Inflammatory macrophage treated with lipopolysaccharide for 1 hour (primary cell): ENCODE measurements around the gene ADI1.

Experiments used
- DNase-seq, 2 donors: peaks; one replicate each; pipeline ENCODE4 v3.0.0-alpha.2; 2020 to 2022

The ADI1 gene

DNA sequence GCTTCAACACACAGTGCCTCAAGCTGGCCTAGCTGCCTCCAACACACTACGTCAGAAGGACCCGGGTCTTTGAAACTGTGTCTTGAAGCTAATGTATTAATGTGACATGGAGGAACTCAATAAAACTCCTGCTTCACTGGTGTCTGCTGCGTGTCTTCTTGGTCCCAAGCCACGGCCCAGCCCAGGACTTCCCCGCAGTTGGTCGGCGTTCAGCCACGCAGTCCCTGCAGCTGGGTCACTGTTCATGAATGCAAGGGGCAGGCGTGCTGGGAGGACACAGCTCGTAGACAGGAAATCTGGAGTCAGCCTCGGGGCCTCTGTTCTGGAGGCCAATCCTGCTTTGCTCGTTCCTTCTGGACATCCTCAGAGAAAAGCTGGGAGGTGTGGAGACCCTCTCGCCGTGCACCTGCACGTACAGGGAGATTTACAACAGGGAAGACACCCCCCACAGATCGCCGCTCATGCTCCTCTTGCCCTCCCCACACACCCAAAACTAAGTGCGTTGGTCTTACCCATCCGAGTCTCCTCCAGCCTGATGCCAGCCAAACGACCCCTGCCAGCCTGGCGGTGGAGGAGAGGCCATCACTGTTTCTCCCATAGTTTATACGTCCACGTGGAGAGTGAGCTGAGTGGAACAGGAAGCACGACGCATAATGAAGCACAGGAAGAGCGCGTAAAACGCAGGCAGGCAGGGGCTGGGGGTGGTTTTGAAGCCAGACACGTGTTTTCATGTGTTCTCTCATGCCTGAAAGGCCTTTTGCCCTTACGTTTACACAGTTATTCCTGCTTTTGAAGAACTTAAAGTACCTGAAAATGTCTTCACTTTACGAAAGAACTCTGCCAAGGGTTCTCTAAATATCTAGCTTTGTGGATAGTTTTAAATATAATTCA, 39.7 kb downstream of the ADI1 start:
- DNase-seq = no peak

DNA sequence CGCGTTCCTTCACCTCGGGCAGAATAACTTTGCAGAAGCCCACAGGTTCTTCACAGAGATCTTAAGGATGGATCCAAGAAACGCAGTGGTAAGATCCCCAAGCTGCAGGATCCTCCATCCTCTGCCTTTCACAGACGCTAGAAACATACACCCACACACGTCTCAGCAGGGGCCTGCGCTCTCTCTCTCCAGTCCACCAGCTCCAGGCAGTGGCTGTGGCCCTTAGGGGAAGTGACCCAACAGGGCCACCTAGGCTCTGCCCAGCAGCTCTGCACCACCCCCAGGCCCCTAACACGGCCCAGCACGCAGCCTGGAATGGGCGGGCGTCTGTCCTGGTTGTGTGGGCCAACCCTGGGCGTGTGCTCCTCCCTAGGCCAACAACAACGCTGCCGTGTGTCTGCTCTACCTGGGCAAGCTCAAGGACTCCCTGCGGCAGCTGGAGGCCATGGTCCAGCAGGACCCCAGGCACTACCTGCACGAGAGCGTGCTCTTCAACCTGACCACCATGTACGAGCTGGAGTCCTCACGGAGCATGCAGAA, 40.4 kb downstream of the ADI1 start:
- no peak for DNase-seq

DNA sequence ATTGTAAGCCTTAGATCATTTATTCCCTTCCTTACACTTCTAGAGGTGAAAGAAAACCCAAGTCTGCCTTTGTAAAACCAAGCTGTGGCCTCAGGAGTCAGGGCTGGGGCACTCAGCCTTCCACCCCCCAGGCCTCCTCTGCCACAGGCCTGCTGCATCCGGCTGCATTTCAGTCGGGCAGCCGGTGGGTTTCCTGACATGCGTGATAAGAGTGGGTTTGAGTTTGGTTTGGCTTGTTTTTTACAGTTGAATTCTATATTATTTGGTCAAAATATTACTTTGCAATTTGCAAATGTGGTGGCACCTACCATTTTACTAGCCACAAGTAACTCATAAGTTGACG, 42.4 kb downstream of the ADI1 start:
- DNase-seq = no peak

DNA sequence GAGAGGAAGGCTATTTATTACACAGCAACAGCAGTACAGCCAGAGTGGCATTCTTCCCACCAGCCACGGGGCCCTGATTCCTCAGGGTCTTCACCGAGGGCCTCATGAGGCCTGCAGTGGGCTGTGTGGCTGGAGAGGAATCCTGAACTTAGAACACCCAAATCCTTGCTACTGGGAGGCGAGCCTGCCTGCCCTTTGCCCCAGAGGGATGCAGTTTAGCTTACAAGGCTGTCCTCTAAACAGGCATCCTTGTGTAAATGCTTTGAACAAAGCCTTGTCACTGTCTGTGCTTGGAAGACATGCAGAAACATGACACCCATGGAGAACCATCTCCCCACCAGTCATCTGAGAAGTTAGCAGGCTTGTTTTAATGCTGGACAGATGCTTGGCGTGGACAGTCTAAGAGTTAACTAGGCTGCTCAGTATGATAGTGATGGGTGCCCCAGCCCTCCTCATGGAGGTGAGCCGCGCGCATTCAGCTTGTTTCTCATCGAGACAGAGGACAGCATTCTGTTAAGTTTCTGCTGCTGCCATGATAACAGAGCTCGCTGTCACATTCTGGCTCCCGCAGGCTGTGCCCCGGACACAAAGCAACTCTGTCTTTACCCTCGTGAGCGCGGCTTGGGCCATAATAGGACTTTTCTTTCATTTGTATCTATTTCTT, 42.9 kb downstream of the ADI1 start:
- no peak for DNase-seq

DNA sequence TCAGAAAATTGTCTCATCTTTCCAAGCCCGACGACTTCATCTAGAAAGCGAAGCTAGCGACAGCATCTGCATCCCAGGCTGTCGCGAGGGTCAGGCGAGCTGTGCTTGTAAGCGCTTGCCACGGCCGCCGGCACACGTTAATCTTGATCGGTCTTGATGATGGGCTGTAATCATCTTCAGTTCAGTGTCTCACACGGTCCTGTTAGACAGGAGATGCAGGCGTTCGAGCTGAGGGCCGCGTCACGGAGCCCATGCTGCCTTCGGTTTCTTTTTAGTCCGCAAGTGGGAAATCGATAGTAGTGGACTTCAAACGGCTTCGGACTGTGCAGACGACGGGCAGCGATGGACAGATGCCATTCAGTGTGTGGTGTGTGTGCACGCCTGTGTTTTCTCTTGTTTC, 43.6 kb downstream of the ADI1 start:
- no peak for DNase-seq

DNA sequence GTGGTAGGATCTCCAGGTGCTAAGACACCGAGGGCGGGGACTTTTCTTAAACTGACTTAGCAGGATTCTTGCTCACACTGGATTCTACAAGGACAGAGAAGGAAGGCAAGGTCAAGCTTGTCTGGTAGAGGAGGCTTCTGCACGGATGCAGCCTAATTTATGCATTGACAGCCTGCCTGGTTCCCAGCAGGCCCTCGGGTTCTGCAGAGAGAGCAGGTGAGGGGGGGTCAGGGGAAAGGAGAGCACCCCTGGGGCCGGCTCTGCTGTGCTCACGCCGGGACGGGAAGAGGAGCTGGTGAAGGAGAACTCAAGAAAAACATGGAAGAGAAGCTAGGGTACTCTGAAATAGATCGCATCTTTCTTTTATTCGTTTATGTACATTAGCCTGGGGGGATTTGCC, 46.4 kb downstream of the ADI1 start:
- DNase-seq = no peak

DNA sequence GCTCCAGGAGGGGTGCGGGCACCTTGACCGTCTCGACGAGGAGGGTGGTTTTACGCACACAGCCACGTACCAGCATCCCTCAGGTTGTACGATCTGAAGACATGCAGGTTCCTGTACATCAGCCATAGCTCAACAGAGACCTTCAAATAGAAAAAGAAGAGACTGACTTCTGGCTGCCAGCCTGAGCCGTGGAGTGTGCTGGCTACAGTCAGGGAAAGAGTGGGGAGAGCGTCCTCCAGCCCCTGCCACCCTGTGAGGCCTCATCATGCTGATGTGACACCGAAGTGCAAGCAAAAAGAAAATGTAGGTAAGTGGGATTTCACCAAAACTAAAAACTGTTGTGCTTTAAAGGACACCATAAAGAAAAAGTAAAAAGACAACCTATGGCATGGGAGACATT, 47.0 kb downstream of the ADI1 start:
- no peak for DNase-seq

DNA sequence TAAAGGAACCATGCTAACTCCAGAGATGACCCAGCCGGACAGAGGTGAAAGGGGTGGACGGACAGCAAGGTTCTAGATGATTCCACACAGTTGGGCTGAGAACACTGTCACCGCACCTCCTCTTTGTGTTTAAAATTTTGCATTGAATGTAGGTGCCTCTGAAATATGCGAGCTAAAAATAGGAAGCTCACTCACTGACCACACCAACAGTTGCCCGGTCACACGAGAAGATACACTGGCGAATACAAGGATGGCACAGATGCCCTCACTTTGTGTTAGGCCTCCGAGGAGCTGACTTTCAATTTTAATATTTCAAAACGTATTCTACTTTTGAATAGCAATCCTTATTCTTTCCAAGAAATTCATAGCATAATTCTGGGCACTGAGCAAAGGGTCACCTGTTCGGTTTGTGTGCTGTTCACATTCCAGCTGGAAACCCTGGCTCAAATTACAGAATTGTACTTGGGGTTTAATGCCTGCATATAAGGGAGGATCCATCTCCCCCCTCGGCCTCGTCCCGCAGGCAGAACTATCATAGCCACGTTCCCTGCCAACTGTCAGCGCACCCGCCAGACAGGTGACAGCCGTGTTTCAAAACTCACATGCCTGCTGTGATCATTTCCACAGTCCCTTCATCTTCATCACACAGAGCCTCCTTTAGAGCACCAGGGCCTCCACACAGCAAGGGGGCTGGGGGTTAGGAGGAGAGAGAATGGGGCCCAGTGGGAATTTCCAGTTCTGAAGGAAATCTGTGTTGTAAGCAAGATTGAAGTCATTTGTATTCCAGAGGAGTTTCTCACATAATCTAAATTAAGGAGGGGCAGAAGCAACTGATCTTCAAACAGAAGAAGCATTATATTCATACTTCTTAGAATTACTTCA, 48.2 kb downstream of the ADI1 start:
- no peak for DNase-seq

DNA sequence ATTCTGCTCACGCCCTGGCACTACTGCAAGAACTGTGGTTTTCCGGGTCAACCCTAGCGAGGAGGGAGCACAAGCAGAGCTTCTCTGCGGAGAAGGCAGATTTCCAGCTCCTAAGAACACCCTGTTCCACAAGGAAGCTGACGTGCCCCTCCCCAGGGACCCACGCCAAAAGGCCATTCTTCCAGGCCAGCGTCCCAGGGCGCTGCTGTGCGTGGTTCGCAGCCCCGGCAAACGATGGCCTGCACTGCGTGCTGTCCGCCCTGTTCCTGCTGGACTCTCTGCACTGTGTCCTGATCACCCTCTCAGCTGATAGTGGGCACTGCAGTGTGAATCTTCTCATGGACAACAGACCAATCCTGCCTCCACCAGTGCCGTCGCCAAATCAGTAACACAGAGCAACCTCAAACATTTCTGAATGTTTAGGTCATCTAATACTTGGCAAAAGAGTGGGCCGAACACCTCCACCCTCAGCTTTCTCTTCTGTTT, 49.1 kb downstream of the ADI1 start:
- DNase-seq = no peak

DNA sequence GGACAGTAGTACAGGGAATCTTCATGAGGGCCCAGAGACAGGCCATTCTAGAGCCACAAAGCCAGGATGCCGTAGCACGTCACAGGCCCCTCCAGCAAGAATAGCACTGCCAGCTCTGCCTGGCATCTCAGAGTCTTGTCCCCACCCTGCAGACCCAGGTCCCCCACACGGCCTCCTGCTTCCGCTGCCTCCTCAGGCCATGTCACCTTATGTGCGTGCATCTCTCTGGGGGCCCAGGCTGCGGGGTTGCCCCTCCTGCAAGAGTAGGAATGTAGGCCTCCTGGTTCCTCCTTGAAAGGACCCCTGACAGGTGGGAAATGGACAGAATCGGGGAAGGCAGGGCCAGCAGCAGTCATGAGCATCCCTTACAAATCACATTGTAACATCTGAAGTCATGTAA, 49.8 kb downstream of the ADI1 start:
- no peak for DNase-seq

DNA sequence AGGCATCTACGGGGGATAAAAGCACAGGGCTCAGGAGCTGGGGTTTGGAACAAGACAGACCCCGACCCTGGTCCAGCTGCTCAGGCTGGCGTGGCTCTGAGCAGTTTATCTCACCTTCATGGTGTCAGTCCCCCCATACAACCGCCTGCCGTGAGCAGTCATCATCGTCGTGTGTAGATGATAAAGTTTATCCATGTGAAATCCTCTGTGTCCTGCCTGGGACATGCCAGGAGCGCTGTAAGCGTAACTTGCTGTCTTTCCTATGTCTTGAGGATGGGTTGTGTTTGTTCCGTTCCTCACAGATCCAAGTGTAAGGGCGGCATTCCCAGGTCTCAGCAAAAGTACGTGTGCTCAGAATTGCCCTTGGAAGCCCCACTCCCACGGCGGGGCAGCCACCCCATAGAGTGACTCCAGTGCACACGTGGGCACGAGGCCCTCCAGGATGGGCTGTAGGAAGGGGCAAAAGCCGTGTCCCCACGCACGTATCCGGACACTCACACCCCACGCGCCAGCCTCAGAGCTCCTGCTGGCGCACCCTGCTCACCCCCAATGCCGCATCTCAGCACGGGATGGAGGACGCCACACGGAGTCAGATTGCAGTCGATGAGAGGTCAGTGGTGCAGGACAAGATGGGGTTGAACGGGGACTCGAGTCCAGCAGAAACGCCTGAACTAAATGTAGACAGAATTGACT, 50.9 kb downstream of the ADI1 start:
- DNase-seq = no peak

DNA sequence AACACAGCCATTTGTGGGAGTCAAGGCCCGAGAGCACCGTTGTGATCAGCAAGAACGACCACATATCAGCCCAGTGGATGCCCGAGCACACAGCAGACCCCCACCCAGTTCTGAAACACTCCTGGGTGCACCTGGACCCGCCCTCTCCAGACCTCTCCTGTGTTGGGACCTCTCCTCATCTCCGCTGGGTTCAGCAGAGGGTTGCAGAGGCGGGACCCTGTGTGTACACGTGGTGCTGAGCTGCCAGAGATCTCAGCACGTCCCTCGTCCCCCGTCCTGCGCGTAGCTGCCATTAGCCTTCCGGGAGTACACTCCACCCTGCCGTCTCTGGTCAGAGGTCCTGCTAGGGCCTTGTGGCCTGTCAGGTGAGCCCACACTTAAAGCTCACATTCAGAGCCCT, 51.7 kb downstream of the ADI1 start:
- DNase-seq = no peak

DNA sequence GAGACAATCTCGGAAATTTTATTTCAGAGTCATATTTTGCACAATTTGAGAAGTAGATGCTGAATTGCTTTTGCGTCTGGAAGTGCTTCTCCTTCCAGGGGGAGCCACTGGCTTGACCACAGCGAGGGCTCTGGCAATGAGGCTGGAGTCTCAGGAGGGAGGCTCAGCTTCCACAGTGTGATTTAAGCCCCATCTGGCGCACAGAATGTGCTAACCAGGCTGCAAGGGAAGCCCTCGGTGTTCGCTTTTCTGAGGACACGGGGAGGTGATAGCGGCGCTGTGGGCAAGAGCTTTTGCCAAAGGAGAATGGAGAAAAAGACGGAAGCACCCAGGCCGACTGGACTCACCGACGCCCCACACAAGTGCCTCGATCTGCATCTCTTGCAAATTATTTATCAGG, 52.4 kb downstream of the ADI1 start:
- DNase-seq = no peak

DNA sequence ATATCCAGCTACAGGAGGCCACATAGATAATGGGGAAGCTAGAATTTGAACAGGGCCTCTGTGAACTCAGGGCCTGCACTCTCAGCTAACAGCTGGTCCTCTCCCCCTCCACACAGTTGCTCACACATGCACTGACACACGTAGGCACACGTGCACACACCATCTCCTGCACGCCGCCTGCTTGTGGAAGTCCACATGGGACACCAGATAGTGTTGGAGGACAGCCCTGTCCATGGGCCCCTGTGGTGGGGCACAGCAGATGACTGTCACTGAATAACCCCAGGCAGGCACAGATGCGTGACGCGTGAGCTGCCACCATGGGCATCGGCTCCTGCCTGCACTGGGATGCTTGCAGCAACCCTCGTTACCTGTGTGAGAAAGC, 52.9 kb downstream of the ADI1 start:
- DNase-seq = no peak

DNA sequence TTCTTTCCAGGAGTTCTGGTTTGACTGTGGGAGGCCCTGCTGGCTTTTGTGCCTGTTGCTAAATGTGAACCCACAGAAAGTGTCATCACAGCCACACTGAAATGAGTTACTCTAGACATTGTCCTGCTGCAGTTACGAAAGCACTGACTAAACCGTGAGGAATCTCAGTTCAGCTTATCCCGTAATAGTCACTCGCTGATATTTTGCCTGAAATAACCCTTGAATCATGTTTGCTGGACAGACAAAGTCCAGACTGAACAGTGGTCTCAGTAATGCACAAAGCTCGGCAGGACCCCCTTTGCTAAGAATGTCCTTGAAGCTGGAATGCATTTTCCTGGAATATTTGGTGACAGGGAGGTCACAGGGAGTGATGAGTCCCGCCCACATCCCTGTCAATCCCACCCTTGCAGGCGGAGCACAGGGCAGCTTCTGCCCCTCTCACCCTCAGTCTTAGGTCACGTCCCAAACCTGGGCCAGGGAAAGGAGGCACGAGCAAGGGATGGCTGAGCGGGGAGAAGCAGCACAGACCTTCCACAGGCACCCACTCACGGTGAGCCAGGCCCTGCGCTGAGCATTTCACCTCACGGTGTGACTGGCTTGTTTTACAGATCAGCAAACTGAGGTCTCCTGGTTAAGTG, 53.4 kb downstream of the ADI1 start:
- DNase-seq = peak in 1 of 2 donors; percentile 18

DNA sequence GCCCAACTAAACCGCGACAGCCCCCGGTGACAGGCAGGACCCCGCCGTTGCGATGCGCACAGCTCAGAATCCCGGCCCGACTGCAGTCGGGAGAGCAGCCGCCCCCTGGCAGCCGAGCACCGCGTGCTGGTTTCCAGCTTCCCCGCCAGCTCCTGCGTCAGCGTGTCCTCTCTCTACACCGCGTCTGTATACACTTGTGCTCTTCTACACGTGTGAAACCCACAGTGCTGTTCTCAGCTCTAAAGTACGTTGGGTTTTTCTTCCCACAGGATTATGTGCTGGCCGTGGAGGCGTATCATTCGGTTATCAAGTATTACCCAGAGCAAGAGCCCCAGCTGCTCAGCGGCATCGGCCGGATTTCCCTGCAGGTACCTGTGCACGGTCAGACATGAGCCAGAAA, 54.0 kb downstream of the ADI1 start:
- no peak for DNase-seq

DNA sequence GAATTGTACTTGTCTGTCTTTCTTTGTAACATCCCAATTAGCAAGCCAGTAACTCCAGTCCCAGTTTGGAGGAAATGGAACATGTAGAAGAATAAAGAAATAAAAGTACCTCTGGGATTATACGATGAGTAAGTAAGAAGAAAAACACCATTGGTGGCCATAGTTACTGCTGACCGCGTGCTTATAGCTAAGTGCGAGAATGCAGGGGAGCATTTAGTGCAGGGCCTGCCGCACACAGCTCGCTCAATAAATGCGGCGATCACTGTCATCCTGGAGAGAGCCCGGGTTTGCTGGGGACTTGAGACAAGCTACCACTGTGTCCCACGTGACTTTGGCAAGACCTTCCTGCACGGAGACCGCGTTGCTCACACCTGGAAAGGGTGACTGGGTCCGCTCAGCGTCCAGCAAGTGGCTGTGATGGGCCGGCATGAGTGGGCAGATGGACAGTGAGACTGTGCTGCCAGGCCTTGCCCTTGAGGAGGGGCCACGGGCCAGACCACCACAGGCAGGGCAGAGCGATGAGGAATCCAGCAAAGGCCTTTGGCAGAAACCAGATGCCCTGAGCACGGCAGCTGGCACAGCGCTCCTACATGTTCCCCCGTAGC, 54.8 kb downstream of the ADI1 start:
- DNase-seq = no peak

DNA sequence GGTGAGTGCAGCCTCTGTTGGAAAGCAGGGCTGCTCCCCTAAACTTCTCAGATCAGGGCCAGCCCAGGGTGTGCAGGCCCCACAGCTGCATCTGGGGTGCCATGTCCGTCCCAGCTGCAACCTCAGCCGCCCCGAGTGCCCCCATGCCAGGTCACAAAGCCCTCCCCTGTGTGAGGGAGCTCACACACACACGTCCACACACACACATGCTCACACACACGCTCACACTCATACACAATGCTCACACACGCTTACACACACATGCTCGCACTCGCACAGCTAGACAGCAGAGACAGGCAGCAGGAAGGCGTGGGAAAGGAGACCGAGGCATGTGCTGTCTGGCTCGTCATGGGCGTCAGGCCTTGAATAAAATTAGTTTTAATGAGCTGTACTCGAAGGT, 55.4 kb downstream of the ADI1 start:
- DNase-seq = no peak

DNA sequence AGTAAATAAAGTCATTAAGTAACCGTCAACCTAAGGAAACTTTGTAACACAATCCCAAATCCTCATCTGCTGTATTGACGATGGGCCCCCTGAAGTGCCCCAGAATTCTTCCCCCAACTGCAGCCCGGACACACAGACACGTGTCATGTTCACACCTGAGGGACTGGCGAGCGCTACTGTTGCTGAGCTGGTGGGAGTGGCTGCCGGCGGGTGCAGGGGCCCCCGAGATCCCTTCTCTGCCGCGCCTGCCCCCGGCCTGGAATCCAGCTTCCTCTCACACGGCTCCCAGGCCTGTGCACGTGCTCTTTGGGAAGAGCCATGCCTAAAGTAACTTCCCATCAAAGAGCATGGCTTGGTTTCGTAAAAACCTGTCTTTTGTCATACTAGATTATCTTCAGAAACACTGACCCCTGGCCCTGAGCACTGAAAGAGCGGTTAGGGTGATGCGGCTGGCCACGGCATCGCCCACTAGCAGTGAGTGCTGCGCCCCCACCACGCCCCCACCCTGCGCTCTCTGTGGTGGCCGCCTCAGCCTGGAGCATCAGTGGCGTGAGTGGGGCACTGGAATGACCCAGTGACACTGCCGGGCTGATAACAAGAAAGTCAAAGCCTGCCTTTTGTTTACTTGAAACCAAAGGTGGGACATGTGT, 56.0 kb downstream of the ADI1 start:
- DNase-seq = no peak

DNA sequence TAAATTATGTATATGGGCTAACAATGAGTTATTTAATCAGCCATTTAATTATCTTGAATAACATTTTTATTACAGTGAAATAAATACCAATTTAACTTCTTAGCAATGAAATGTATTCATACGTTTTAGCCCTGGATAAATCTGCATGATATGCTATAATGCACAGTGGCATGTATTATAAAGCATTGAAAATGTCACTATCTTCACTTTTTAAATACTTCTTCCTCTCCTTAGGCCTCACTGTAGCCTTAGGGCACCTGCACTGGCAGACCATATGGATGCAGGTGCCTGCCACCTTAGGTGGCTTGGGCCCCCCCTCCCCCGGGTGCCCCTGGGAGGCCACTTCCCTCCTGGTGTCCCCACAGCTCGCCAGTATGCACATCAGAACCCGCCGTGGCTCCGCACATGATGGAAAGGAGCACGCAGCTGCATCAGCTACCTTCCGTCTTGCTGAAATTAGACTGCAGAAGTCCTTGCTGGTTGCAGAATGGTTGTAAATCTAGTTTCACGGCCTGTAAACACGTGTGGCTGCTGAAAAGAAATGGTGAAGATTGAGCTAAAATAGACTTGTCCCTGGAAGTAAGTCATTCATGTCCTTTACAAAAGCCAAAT, 56.7 kb downstream of the ADI1 start:
- DNase-seq = no peak
